Kidney (tissue), 14 donors: ENCODE measurements around the gene TRAPPC3L. TPM values are rescaled to one million over a fixed set of nuclear protein-coding genes. Genes with fewer than 3 reads are reported as not detected.

Experiments used
- DNase-seq, 5 donors: peaks; one replicate each; pipeline ENCODE4 v3.0.0-alpha.2; 2013 to 2020
- FAIRE-seq: peaks from 2 replicates; lab custom pipeline; 2012; peaks lifted over from hg19 to GRCh38; lab: Jason Lieb, UNC
- H3K27ac ChIP-seq, 2 donors: one replicate each; pipeline ENCODE4 v1.7.0; 2013; ENCODE audit warnings: low read depth in 2 of 2, low read length in 2 of 2, inconsistent platforms in 1 of 2
- H3K27me3 ChIP-seq: one replicate; pipeline ENCODE4 v1.7.1; 2013; ENCODE audit warnings: low read length, inconsistent platforms; ENCODE audit not compliant: control insufficient read depth, insufficient read depth
- H3K36me3 ChIP-seq, 3 donors: one replicate each; pipeline versions ENCODE4 v1.7.0 to v1.7.1; 2013; ENCODE audit warnings: low read length in 3 of 3, control low read depth in 1 of 3, inconsistent platforms in 1 of 3; ENCODE audit not compliant: insufficient read depth in 3 of 3, control insufficient read depth in 2 of 3
- H3K4me1 ChIP-seq, 3 donors: one replicate each; pipeline versions ENCODE4 v1.7.0 to v1.7.1; 2013; ENCODE audit warnings: low read length in 3 of 3, inconsistent platforms in 1 of 3, low read depth in 1 of 3; ENCODE audit not compliant: control insufficient read depth in 2 of 3, insufficient read depth in 2 of 3
- H3K4me3 ChIP-seq, 3 donors: one replicate each; pipeline versions ENCODE4 v1.7.0 to v1.8.1; 2013; ENCODE audit warnings: low read length in 3 of 3, control low read depth in 1 of 3, inconsistent platforms in 1 of 3
- H3K9ac ChIP-seq, 3 donors: one replicate each; pipeline versions ENCODE4 v1.7.0 to v1.7.1; 2013; ENCODE audit warnings: low read length in 3 of 3, control low read depth in 1 of 3, inconsistent platforms in 1 of 3
- H3K9me3 ChIP-seq, 3 donors: one replicate each; pipeline versions ENCODE4 v1.7.0 to v1.7.1; 2013; ENCODE audit warnings: low read length in 3 of 3, control low read depth in 1 of 3, inconsistent platforms in 1 of 3; ENCODE audit not compliant: control insufficient read depth in 2 of 3, insufficient read depth in 1 of 3
- CTCF ChIP-seq: IDR thresholded peaks from 3 replicates; pipeline ENCODE4 v1.5.1; 2012; ENCODE audit warnings: mild to moderate bottlenecking, moderate library complexity, borderline replicate concordance; ENCODE audit not compliant: insufficient read depth; ENCODE audit errors: extremely low read depth
- intact Hi-C: fragments of 100-400 bp; cut with DNase I; formaldehyde crosslinking; loops from one replicate; pipeline ENCODE4 v1.11.1; 2022
- polyA plus RNA-seq: library from polyadenylated mRNA; stranded (reverse); fragments of 350-450 nt; fragmentation: Illumina TruSeq; extraction: RNeasy Lipid Tissue Mini Kit (QIAGEN cat#74804); gene quantifications from one replicate; pipeline ENCODE4 v1.2.3, GENCODE V29; 2014; ENCODE audit warnings: low read depth, low replicate concordance; ENCODE audit not compliant: insufficient read depth
- total RNA-seq: library from RNA; stranded (reverse); fragmentation: NEBNext Ultra II Directional; extraction: Animal tissue kit (Norgen Biotek cat#: 25700); gene quantifications from one replicate; pipeline ENCODE4 v1.2.1, GENCODE V29; 2021
- donor health status: control.
- donor health status: control.
- donor health status: control.
- donor health status: control.
- donor health status: control.
- donor health status: DM: yes; HTN: yes; CAD: no.
- donor health status: Normal renal cell carcinoma (clear cell type).

Gene TRAPPC3L
- total and polyA plus RNA-seq, 2 donors from 2014 or later = not detected

GRCh38 chr6:116485559-116486184 is 59.8 kb downstream of the TRAPPC3L start:
- Histone ChIP-seq H3K27ac (no peak overlapping the region), H3K9me3 (no peaks in the 10 kb centered on the region), H3K4me1 (no peaks in the 10 kb centered on the region), H3K4me3 (no peak overlapping the region), H3K27me3 (no peaks in the 10 kb centered on the region), H3K36me3 (no peaks in the 10 kb centered on the region), H3K9ac (no peak overlapping the region)
- DNase-seq (peak in 1 of 5 donors; percentile 42), FAIRE-seq (no peak)
- TF ChIP-seq CTCF = no peak
- intact Hi-C loops = no loop called here

GRCh38 chr6:116483616-116484015 is 61.9 kb downstream of the TRAPPC3L start:
- FAIRE-seq = no peak
- H3K27me3 ChIP-seq = no peaks in the 10 kb centered on the region
- DNase-seq = no peak

GRCh38 chr6:116482780-116483179 is 62.7 kb downstream of the TRAPPC3L start:
- no peaks in the 10 kb centered on the region for H3K27me3 ChIP-seq
- intact Hi-C loops = no loop called here
- no peaks in the 10 kb centered on the region for H3K36me3 ChIP-seq
- no peak overlapping the region for H3K4me3 ChIP-seq
- H3K4me1 ChIP-seq = no peaks in the 10 kb centered on the region
- no peak for TF ChIP-seq CTCF
- no peak for FAIRE-seq
- DNase-seq = no peak
- no peaks in the 10 kb centered on the region for H3K9me3 ChIP-seq
- no peak overlapping the region for H3K27ac ChIP-seq
- no peak overlapping the region for H3K9ac ChIP-seq

More at GRCh38 chr6:116483616-116484015, 61.9 kb downstream of the TRAPPC3L start:
- H3K4me3 ChIP-seq = no peak overlapping the region
- H3K4me1 ChIP-seq = no peaks in the 10 kb centered on the region
- intact Hi-C loops = no loop called here
- no peaks in the 10 kb centered on the region for H3K36me3 ChIP-seq
- H3K9me3 ChIP-seq = no peaks in the 10 kb centered on the region
- TF ChIP-seq CTCF = no peak
- no peak overlapping the region for H3K27ac ChIP-seq
- H3K9ac ChIP-seq = no peak overlapping the region
